ENCODE measurements around the gene TRMT11.

The TRMT11 gene

GRCh38 chr6:126076992-126077664, 90.8 kb downstream of the TRMT11 start:
- DNase-seq, result no peak

- DNase-seq, result no peak
These were observed 91.8 kb downstream of the TRMT11 start for GRCh38 chr6:126077810-126078776.

- no peak for DNase-seq
These were observed 97.5 kb downstream of the TRMT11 start for GRCh38 chr6:126083875-126084274.

GRCh38 chr6:126086560-126086959, 100.2 kb downstream of the TRMT11 start:
- peak in 1 of 2 donors; percentile 7 for DNase-seq

All from inflammatory macrophage (primary cell).